IMR-90 (cell line): ENCODE measurements around the gene PRDX5. TPM values are rescaled to one million over a fixed set of nuclear protein-coding genes. Genes with fewer than 3 reads are reported as not detected.

Experiments
- ATAC-seq: fragments of 200-7000 bp; cut with Tn5 transposase; 2 replicates; pipeline ENCODE4 v1.9.1; 2020; ENCODE audit warnings: low read depth, mild to moderate bottlenecking, moderate library complexity
- BruUV-seq: library from RNA; stranded (reverse); fragments of 400-500 nt; replicated peaks from 2 replicates; lab custom pipeline; 2021; lab: Mats Ljungman, UMichigan
- CTCF ChIA-PET: fragments of 300-600 bp; formaldehyde crosslinking; extraction: SDS; loops from one replicate; lab custom pipeline; 2021; ENCODE audit warnings: antibody characterized with exemption; lab: Yijun Ruan, JAX
- POLR2A ChIA-PET: fragments of 300-600 bp; sonication (Branson Sonifier 250); formaldehyde crosslinking; loops from one replicate; lab custom pipeline; 2022; ENCODE audit warnings: antibody characterized with exemption; ENCODE audit not compliant: unreplicated experiment; lab: Charles Lee
- DNase-seq: peaks from one replicate; pipeline ENCODE4 v3.0.0; 2013
- H2AFZ ChIP-seq: replicated peaks from 2 replicates; pipeline ENCODE3; 2013; ENCODE audit warnings: low read length, mild to moderate bottlenecking; ENCODE audit not compliant: poor library complexity
- H2AK5ac ChIP-seq: 2 replicates; pipeline ENCODE4 v1.6.1; 2013; ENCODE audit warnings: low read depth, low read length, inconsistent platforms
- H2AK9ac ChIP-seq: replicated peaks from 2 replicates; pipeline ENCODE3; 2013; ENCODE audit warnings: mild to moderate bottlenecking, low read depth, low read length, moderate library complexity; ENCODE audit not compliant: poor library complexity
- H2BK120ac ChIP-seq: 2 replicates; pipeline ENCODE4 v1.6.1; 2013; ENCODE audit warnings: low read depth, low read length, inconsistent platforms
- H2BK15ac ChIP-seq: 3 replicates; pipeline ENCODE4 v1.6.1; 2013; ENCODE audit warnings: low read depth, low read length, inconsistent platforms
- H2BK20ac ChIP-seq: 2 replicates; pipeline ENCODE4 v1.6.1; 2013; ENCODE audit warnings: low read depth, mild to moderate bottlenecking, inconsistent platforms, low read length, moderate library complexity
- H2BK5ac ChIP-seq: 2 replicates; pipeline ENCODE4 v1.6.1; 2013; ENCODE audit warnings: mild to moderate bottlenecking, low read depth, low read length, inconsistent platforms; ENCODE audit not compliant: poor library complexity, severe bottlenecking
- H3K14ac ChIP-seq: replicated peaks from 2 replicates; pipeline ENCODE4 v1.6.1; 2013; ENCODE audit warnings: low read depth, low read length, inconsistent platforms
- H3K18ac ChIP-seq: 2 replicates; pipeline ENCODE4 v1.6.1; 2013; ENCODE audit warnings: low read depth, low read length, control low read depth
- H3K23ac ChIP-seq: 2 replicates; pipeline ENCODE4 v1.6.1; 2013; ENCODE audit warnings: low read depth, low read length, inconsistent platforms
- H3K27ac ChIP-seq: 2 replicates; pipeline ENCODE4 v1.5.1; 2013; ENCODE audit warnings: mild to moderate bottlenecking, control low read depth, low read length; ENCODE audit not compliant: insufficient read depth
- H3K27me3 ChIP-seq: 2 replicates; pipeline ENCODE4 v1.6.1; 2013; ENCODE audit warnings: low read length; ENCODE audit not compliant: control insufficient read depth, insufficient read depth
- H3K36me3 ChIP-seq: 2 replicates; pipeline ENCODE4 v1.6.1; 2013; ENCODE audit warnings: low read length, mixed read lengths; ENCODE audit not compliant: control insufficient read depth, insufficient read depth
- H3K4ac ChIP-seq: 2 replicates; pipeline ENCODE4 v1.6.1; 2013; ENCODE audit warnings: low read depth, low read length, inconsistent platforms
- H3K4me1 ChIP-seq: 2 replicates; pipeline ENCODE4 v1.6.1; 2013; ENCODE audit warnings: low read length, mixed read lengths; ENCODE audit not compliant: control insufficient read depth, insufficient read depth
- H3K4me2 ChIP-seq: 2 replicates; pipeline ENCODE4 v1.6.1; 2013; ENCODE audit warnings: low read depth, mild to moderate bottlenecking, control low read depth, low read length, moderate library complexity
- H3K4me3 ChIP-seq: 2 replicates; pipeline ENCODE4 v1.5.1; 2013; ENCODE audit warnings: low read depth, mild to moderate bottlenecking, control low read depth, low read length, moderate library complexity; ENCODE audit not compliant: insufficient read depth
- H3K56ac ChIP-seq: 2 replicates; pipeline ENCODE4 v1.6.1; 2013; ENCODE audit warnings: low read length, inconsistent platforms; ENCODE audit not compliant: insufficient read depth; ENCODE audit errors: extremely low read depth
- H3K79me1 ChIP-seq, 2 experiments: 2 replicates each; pipeline ENCODE4 v1.6.1; 2013; ENCODE audit warnings: low read length in 2 of 2, inconsistent platforms in 1 of 2, low read depth in 1 of 2
- H3K9ac ChIP-seq: 2 replicates; pipeline ENCODE4 v1.6.1; 2013; ENCODE audit warnings: low read depth, low read length, control low read depth
- H3K9me1 ChIP-seq: 2 replicates; pipeline ENCODE4 v1.6.1; 2013; ENCODE audit warnings: low read length, inconsistent platforms; ENCODE audit not compliant: insufficient read depth
- H3K9me3 ChIP-seq: 2 replicates; pipeline ENCODE4 v1.6.1; 2013; ENCODE audit warnings: low read length; ENCODE audit not compliant: control insufficient read depth, insufficient read depth
- H4K20me1 ChIP-seq: 2 replicates; pipeline ENCODE4 v1.6.1; 2013; ENCODE audit warnings: low read length, inconsistent platforms; ENCODE audit not compliant: insufficient read depth
- H4K5ac ChIP-seq: 2 replicates; pipeline ENCODE4 v1.6.1; 2013; ENCODE audit warnings: mild to moderate bottlenecking, low read depth, low read length, control low read depth
- H4K8ac ChIP-seq, 2 experiments: 2 replicates each; pipeline ENCODE4 v1.6.1; 2013; ENCODE audit warnings: low read depth in 2 of 2, low read length in 2 of 2, control low read depth in 1 of 2, inconsistent platforms in 1 of 2
- H4K91ac ChIP-seq: 2 replicates; pipeline ENCODE4 v1.6.1; 2013; ENCODE audit warnings: low read depth, low read length, inconsistent platforms; ENCODE audit not compliant: insufficient read depth
- CEBPB ChIP-seq: IDR thresholded peaks from 2 replicates; pipeline ENCODE4 v1.6.1; 2012; ENCODE audit warnings: low read depth, low read length, improper control_type of control experiment
- CHD1 ChIP-seq: IDR thresholded peaks from 2 replicates; pipeline ENCODE4 v1.6.1; 2012; ENCODE audit warnings: low read depth, low read length, improper control_type of control experiment
- CTCF ChIP-seq: conservative IDR thresholded peaks from 2 replicates; pipeline ENCODE4 v1.5.1; 2012; ENCODE audit warnings: mild to moderate bottlenecking, low read depth, low read length, improper control_type of control experiment
- FOS ChIP-seq: fragments of 150-350 bp; IDR thresholded peaks from 2 replicates; pipeline ENCODE4 v1.6.1; 2016; ENCODE audit warnings: low read depth, low read length
- MAFK ChIP-seq: IDR thresholded peaks from 2 replicates; pipeline ENCODE4 v1.6.1; 2012; ENCODE audit warnings: low read depth, low read length, improper control_type of control experiment
- NFE2L2 ChIP-seq: fragments of 150-350 bp; IDR thresholded peaks from 2 replicates; pipeline ENCODE4 v1.6.1; 2016; ENCODE audit warnings: low read depth, mild to moderate bottlenecking, low read length
- RAD21 ChIP-seq: IDR thresholded peaks from 2 replicates; pipeline ENCODE4 v1.6.1; 2012; ENCODE audit warnings: low read length, improper control_type of control experiment
- RCOR1 ChIP-seq: IDR thresholded peaks from 2 replicates; pipeline ENCODE4 v1.6.1; 2012; ENCODE audit warnings: mild to moderate bottlenecking, low read length, improper control_type of control experiment; ENCODE audit not compliant: insufficient replicate concordance
- RFX5 ChIP-seq: IDR thresholded peaks from 2 replicates; pipeline ENCODE4 v1.8.0; 2012; ENCODE audit warnings: low read depth, mild to moderate bottlenecking, low read length, moderate library complexity
- SMC3 ChIP-seq: fragments of 150-350 bp; IDR thresholded peaks from 2 replicates; pipeline ENCODE4 v1.6.1; 2016; ENCODE audit warnings: low read depth, mild to moderate bottlenecking, antibody characterized with exemption, low read length, moderate library complexity
- WGBS, 2 experiments: methylation state at CpG; one replicate each; pipeline versions ENCODE4 v1.1.5 to v1.1.7; 2013; ENCODE audit warnings: missing lambda C conversion rate in 2 of 2; ENCODE audit not compliant: insufficient read length in 1 of 2; ENCODE audit errors: extremely low coverage in 2 of 2; 5-methylcytosine and 5-hydroxymethylcytosine counted together
- dilution Hi-C: fragments of 300-500 bp; cut with HindIII; formaldehyde crosslinking; loops from one replicate; pipeline ENCODE4 v1.14.3; 2018; ENCODE audit warnings: low sequenced_read_pairs; ENCODE audit not compliant: unreplicated experiment
- in situ Hi-C: fragments of 300-500 bp; cut with MboI; formaldehyde crosslinking; loops from 3 replicates; pipeline ENCODE4 v1.14.3; 2019; ENCODE audit warnings: low sequenced_read_pairs, inconsistent platforms, mixed read lengths
- intact Hi-C: fragments of 100-400 bp; cut with micrococcal nuclease; formaldehyde crosslinking; loops from 2 replicates; pipeline ENCODE4 v1.10.0; 2022
- polyA plus RNA-seq, 3 experiments: library from polyadenylated mRNA; depleted of rRNA; stranded (reverse); fragments of >200 nt; gene quantifications; 2 replicates each; pipeline ENCODE4 v1.2.3, GENCODE V29; 2012; ENCODE audit warnings: low replicate concordance in 1 of 3
- total RNA-seq: library from RNA; depleted of rRNA; stranded (reverse); fragments of >200 nt; gene quantifications from 2 replicates; pipeline ENCODE4 v1.2.3, GENCODE V29; 2012
- TF ChIP-seq, protein P1 (sequence below): fragments of 150-350 bp; IDR thresholded peaks from 2 replicates; pipeline ENCODE4 v1.6.1; 2016; ENCODE audit warnings: low read depth, mild to moderate bottlenecking, low read length, moderate library complexity, borderline replicate concordance
- TF ChIP-seq, protein P2 (sequence below): fragments of 150-350 bp; IDR thresholded peaks from 2 replicates; pipeline ENCODE4 v1.6.1; 2017; ENCODE audit warnings: mild to moderate bottlenecking, antibody characterized with exemption, low read length, low read depth

The PRDX5 gene
- total and polyA plus RNA-seq, 2 of the 4 experiments (the other 2 are of a cell fraction), result 120 to 292 TPM

- intact Hi-C loops (loop anchor here (5.0 kb wide), 1 partner anchor 294 kb away; no protein-coding TSS in a partner anchor), dilution Hi-C loops (no loop called here), in situ Hi-C loops (no loop called here)
- Histone ChIP-seq H2BK5ac (peak overlapping the region; percentile 92), H3K27ac (peak overlapping the region; percentile 91), H2AK5ac (peak overlapping the region; percentile 99), H3K23ac (peak overlapping the region; percentile 90), H4K5ac (peak overlapping the region; percentile 70), H4K20me1 (no peaks in the 10 kb centered on the region), H3K4me1 (peaks cover 27% of the 10 kb centered on the region), H4K91ac (peak overlapping the region; percentile 98), H3K4ac (peak overlapping the region; percentile 99), H3K4me3 (peak overlapping the region; percentile 98), H2BK120ac (peak overlapping the region; percentile 93), H3K18ac (peak overlapping the region; percentile 42), H3K79me1 (peaks cover 6 to 57% of the 10 kb centered on the region in 2 experiments), H2BK15ac (peak overlapping the region; percentile 98; the same call in 2 of the 3 replicates), H4K8ac (peak overlapping the region; percentile 94 to 97), H3K9ac (peak overlapping the region; percentile 79), H3K14ac (peak overlapping the region; percentile 97), H3K36me3 (peaks cover 20% of the 10 kb centered on the region), H2AK9ac (peak overlapping the region; percentile 99), H3K56ac (peak overlapping the region; percentile 75), H3K9me3 (no peaks in the 10 kb centered on the region), H3K9me1 (peaks cover 18% of the 10 kb centered on the region), H2BK20ac (peak overlapping the region; percentile 49), H2AFZ (peak overlapping the region; percentile 96), H3K4me2 (peak overlapping the region; percentile 82), H3K27me3 (no peaks in the 10 kb centered on the region)
- DNase-seq, result no peak
- ATAC-seq, result no peak
- BruUV-seq, result no TSS peak
- ChIA-PET POLR2A (no interaction called here), CTCF (no interaction called here)
- WGBS, 2 experiments, result no CpG with 5 or more reads among the region's 7 CpGs
- TF ChIP-seq RAD21 (no peak), RFX5 (no peak), MAFK (no peak), CTCF (no peak), CHD1 (no peak), NFE2L2 (no peak), RCOR1 (no peak), CEBPB (no peak), SMC3 (no peak), FOS (no peak)
- TF ChIP-seq, protein P1, sequence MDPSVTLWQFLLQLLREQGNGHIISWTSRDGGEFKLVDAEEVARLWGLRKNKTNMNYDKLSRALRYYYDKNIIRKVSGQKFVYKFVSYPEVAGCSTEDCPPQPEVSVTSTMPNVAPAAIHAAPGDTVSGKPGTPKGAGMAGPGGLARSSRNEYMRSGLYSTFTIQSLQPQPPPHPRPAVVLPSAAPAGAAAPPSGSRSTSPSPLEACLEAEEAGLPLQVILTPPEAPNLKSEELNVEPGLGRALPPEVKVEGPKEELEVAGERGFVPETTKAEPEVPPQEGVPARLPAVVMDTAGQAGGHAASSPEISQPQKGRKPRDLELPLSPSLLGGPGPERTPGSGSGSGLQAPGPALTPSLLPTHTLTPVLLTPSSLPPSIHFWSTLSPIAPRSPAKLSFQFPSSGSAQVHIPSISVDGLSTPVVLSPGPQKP, result no peak
- TF ChIP-seq, protein P2, sequence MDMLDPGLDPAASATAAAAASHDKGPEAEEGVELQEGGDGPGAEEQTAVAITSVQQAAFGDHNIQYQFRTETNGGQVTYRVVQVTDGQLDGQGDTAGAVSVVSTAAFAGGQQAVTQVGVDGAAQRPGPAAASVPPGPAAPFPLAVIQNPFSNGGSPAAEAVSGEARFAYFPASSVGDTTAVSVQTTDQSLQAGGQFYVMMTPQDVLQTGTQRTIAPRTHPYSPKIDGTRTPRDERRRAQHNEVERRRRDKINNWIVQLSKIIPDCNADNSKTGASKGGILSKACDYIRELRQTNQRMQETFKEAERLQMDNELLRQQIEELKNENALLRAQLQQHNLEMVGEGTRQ, result no peak
Measured at GRCh38 chr11:64358536-64358906, 40.6 kb downstream of the PRDX5 start.
